Neuronal stem cell (in vitro differentiated cells): ENCODE results near the gene RAB35.
A peak's percentile ranks its signal among the peaks of the same experiment; 100 is the strongest.

Experiments used
- DNase-seq: peaks from one replicate; pipeline ENCODE4 v3.0.0-alpha.2; 2013; ENCODE audit warnings: low spot score
- H2AFZ ChIP-seq: one replicate; pipeline ENCODE4 v1.6.1; 2013; ENCODE audit warnings: mild to moderate bottlenecking, low read length, inconsistent platforms
- H2AK5ac ChIP-seq: 2 replicates; pipeline ENCODE4 v1.6.1; 2013; ENCODE audit warnings: low read depth, mild to moderate bottlenecking, inconsistent platforms, low read length, moderate library complexity, mixed read lengths
- H2BK120ac ChIP-seq: 2 replicates; pipeline ENCODE4 v1.6.1; 2013; ENCODE audit warnings: low read depth, mild to moderate bottlenecking, inconsistent platforms, low read length, moderate library complexity, mixed read lengths
- H2BK12ac ChIP-seq: one replicate; pipeline ENCODE4 v1.6.1; 2013; ENCODE audit warnings: low read length, inconsistent platforms
- H2BK15ac ChIP-seq: 2 replicates; pipeline ENCODE4 v1.6.1; 2013; ENCODE audit warnings: mild to moderate bottlenecking, low read length, inconsistent platforms, mixed read lengths
- H2BK5ac ChIP-seq: one replicate; pipeline ENCODE4 v1.6.1; 2013; ENCODE audit warnings: inconsistent platforms, mild to moderate bottlenecking, low read length, moderate library complexity
- H3K14ac ChIP-seq: one replicate; pipeline ENCODE4 v1.6.1; 2013; ENCODE audit warnings: low read length, inconsistent platforms
- H3K18ac ChIP-seq: 2 replicates; pipeline ENCODE4 v1.6.1; 2013; ENCODE audit warnings: low read length, inconsistent platforms
- H3K23ac ChIP-seq: 2 replicates; pipeline ENCODE4 v1.6.1; 2013; ENCODE audit warnings: low read depth, mild to moderate bottlenecking, mixed read lengths, low read length, inconsistent platforms; ENCODE audit not compliant: poor library complexity
- H3K27ac ChIP-seq: replicated peaks from 3 replicates; pipeline ENCODE4 v1.5.1; 2013; ENCODE audit warnings: low read length, inconsistent platforms
- H3K27me3 ChIP-seq, 3 experiments: 2 replicates each; pipeline ENCODE4 v1.6.1; 2013; ENCODE audit warnings: low read length in 3 of 3, mild to moderate bottlenecking in 2 of 3, inconsistent platforms in 1 of 3, low read depth in 1 of 3, mixed read lengths in 1 of 3, moderate library complexity in 1 of 3; ENCODE audit not compliant: control insufficient read depth in 3 of 3, insufficient read depth in 3 of 3
- H3K36me3 ChIP-seq, 2 donors: replicated peaks in 1 of 2; 2 replicates each; pipeline ENCODE4 v1.6.1; 2013; ENCODE audit warnings: low read length in 2 of 2; ENCODE audit not compliant: control insufficient read depth in 2 of 2, insufficient read depth in 2 of 2
- H3K4ac ChIP-seq: 2 replicates; pipeline ENCODE4 v1.6.1; 2013; ENCODE audit warnings: inconsistent platforms, mild to moderate bottlenecking, low read length, moderate library complexity
- H3K4me1 ChIP-seq, 2 donors: 1 replicate in 1 of 2; 2 replicates in 1 of 2; pipeline ENCODE4 v1.6.1; 2013; ENCODE audit warnings: low read length in 2 of 2, low read depth in 1 of 2; ENCODE audit not compliant: control insufficient read depth in 2 of 2, insufficient read depth in 1 of 2
- H3K4me2 ChIP-seq: one replicate; pipeline ENCODE4 v1.6.1; 2013; ENCODE audit warnings: mild to moderate bottlenecking, low read length, inconsistent platforms; ENCODE audit not compliant: insufficient read depth, poor library complexity, severe bottlenecking
- H3K4me3 ChIP-seq, 2 donors: 2 replicates each; pipeline ENCODE4 v1.5.1; 2013; ENCODE audit warnings: low read length in 2 of 2, mild to moderate bottlenecking in 2 of 2, inconsistent platforms in 1 of 2, moderate library complexity in 1 of 2
- H3K79me1 ChIP-seq: one replicate; pipeline ENCODE4 v1.6.1; 2013; ENCODE audit warnings: low read depth, mild to moderate bottlenecking, inconsistent platforms, low read length, moderate library complexity
- H3K9ac ChIP-seq: one replicate; pipeline ENCODE4 v1.6.1; 2013; ENCODE audit warnings: mild to moderate bottlenecking, low read depth, low read length, inconsistent platforms; ENCODE audit not compliant: poor library complexity
- H3K9me3 ChIP-seq, 2 donors: replicated peaks in 1 of 2; 2 replicates each; pipeline versions ENCODE3 to v1.6.1; 2013; ENCODE audit warnings: low read length in 2 of 2, mild to moderate bottlenecking in 2 of 2, inconsistent platforms in 1 of 2, low read depth in 1 of 2, mixed read lengths in 1 of 2, moderate library complexity in 1 of 2; ENCODE audit not compliant: control insufficient read depth in 2 of 2, insufficient read depth in 1 of 2
- H4K8ac ChIP-seq: one replicate; pipeline ENCODE4 v1.6.1; 2013; ENCODE audit warnings: low read depth, mild to moderate bottlenecking, inconsistent platforms, low read length, moderate library complexity
- H4K91ac ChIP-seq: one replicate; pipeline ENCODE4 v1.6.1; 2013; ENCODE audit warnings: low read length, low read depth, mild to moderate bottlenecking, inconsistent platforms; ENCODE audit not compliant: poor library complexity
- WGBS, 2 donors: extraction: QIAGEN DNeasy Blood & Tissue Kit; methylation state at CpG; one replicate each; pipeline ENCODE4 v1.1.7; 2013; ENCODE audit warnings: missing lambda C conversion rate in 2 of 2, mixed read lengths in 1 of 2; ENCODE audit not compliant: insufficient read length in 2 of 2, insufficient replicate concordance in 1 of 2; ENCODE audit errors: extremely low coverage in 2 of 2; 5-methylcytosine and 5-hydroxymethylcytosine counted together

Gene RAB35

GRCh38 chr12:120144215-120144614 is 27.7 kb upstream of the RAB35 start:
- Histone ChIP-seq H3K4ac (no peak overlapping the region), H3K36me3 (peaks cover 60 to 100% of the 10 kb centered on the region in 2 donors), H3K23ac (no peak overlapping the region), H3K4me3 (no peak overlapping the region), H3K14ac (no peak overlapping the region), H3K27me3 (no peaks in the 10 kb centered on the region), H2AK5ac (no peak overlapping the region), H3K79me1 (peaks cover 4% of the 10 kb centered on the region), H3K18ac (no peak overlapping the region), H3K4me2 (no peak overlapping the region), H2BK15ac (no peak overlapping the region), H4K8ac (no peak overlapping the region), H3K9ac (no peak overlapping the region), H3K27ac (no peak overlapping the region), H3K4me1 (no peaks in the 10 kb centered on the region), H2AFZ (no peak overlapping the region), H2BK5ac (no peak overlapping the region), H2BK12ac (no peak overlapping the region), H3K9me3 (peaks cover 0 to 2% of the 10 kb centered on the region in 2 donors), H4K91ac (no peak overlapping the region), H2BK120ac (no peak overlapping the region)
- DNase-seq: no peak
- WGBS, 2 donors: no CpG with 5 or more reads among the region's 11 CpGs

- Histone ChIP-seq H2AK5ac (no peak overlapping the region), H3K4ac (no peak overlapping the region), H3K4me2 (no peak overlapping the region), H3K36me3 (peaks cover 62 to 98% of the 10 kb centered on the region in 2 donors), H2AFZ (no peak overlapping the region), H2BK5ac (no peak overlapping the region), H3K23ac (no peak overlapping the region), H3K9me3 (peaks cover 0 to 2% of the 10 kb centered on the region in 2 donors), H2BK15ac (no peak overlapping the region), H3K14ac (no peak overlapping the region), H3K27ac (no peak overlapping the region), H4K8ac (peak overlapping the region; percentile 1), H3K4me3 (no peak overlapping the region), H3K27me3 (no peaks in the 10 kb centered on the region), H2BK12ac (no peak overlapping the region), H2BK120ac (no peak overlapping the region), H3K18ac (no peak overlapping the region), H3K4me1 (no peaks in the 10 kb centered on the region), H3K79me1 (peaks cover 6% of the 10 kb centered on the region), H3K9ac (no peak overlapping the region), H4K91ac (no peak overlapping the region)
- WGBS, 2 donors: no CpG with 5 or more reads among the region's 14 CpGs
- DNase-seq: no peak
These were observed 25.8 kb upstream of the RAB35 start for GRCh38 chr12:120142231-120142877.

- Histone ChIP-seq H3K23ac (no peak overlapping the region), H2BK15ac (no peak overlapping the region), H3K14ac (no peak overlapping the region), H4K8ac (no peak overlapping the region), H3K27ac (no peak overlapping the region), H3K9me3 (peaks cover 0 to 2% of the 10 kb centered on the region in 2 donors), H3K36me3 (peaks cover 67 to 98% of the 10 kb centered on the region in 2 donors), H2AFZ (no peak overlapping the region), H2BK5ac (no peak overlapping the region), H2BK12ac (no peak overlapping the region), H3K4me2 (no peak overlapping the region), H3K79me1 (peaks cover 6% of the 10 kb centered on the region), H2AK5ac (no peak overlapping the region), H2BK120ac (no peak overlapping the region), H3K4ac (no peak overlapping the region), H3K27me3 (no peaks in the 10 kb centered on the region), H4K91ac (no peak overlapping the region), H3K18ac (no peak overlapping the region), H3K9ac (no peak overlapping the region), H3K4me3 (no peak overlapping the region), H3K4me1 (no peaks in the 10 kb centered on the region)
- no CpG with 5 or more reads among the region's 6 CpGs for WGBS, 2 donors
- no peak for DNase-seq
These were observed 24.8 kb upstream of the RAB35 start for GRCh38 chr12:120141336-120141735.

- Histone ChIP-seq H3K9ac (no peak overlapping the region), H2BK5ac (no peak overlapping the region), H3K36me3 (peaks cover 71 to 97% of the 10 kb centered on the region in 2 donors), H2AFZ (no peak overlapping the region), H2BK15ac (no peak overlapping the region), H3K79me1 (peaks cover 6% of the 10 kb centered on the region), H3K27ac (no peak overlapping the region), H3K14ac (no peak overlapping the region), H4K91ac (no peak overlapping the region), H2BK12ac (no peak overlapping the region), H4K8ac (peak overlapping the region; percentile 86), H3K4me1 (no peaks in the 10 kb centered on the region), H2AK5ac (no peak overlapping the region), H3K18ac (no peak overlapping the region), H3K4ac (no peak overlapping the region), H3K27me3 (no peaks in the 10 kb centered on the region), H2BK120ac (no peak overlapping the region), H3K4me2 (no peak overlapping the region), H3K9me3 (peaks cover 0 to 2% of the 10 kb centered on the region in 2 donors), H3K4me3 (no peak overlapping the region), H3K23ac (no peak overlapping the region)
- no peak for DNase-seq
- no CpG with 5 or more reads among the region's 9 CpGs for WGBS, 2 donors
These were observed 24.1 kb upstream of the RAB35 start for GRCh38 chr12:120140603-120141002.
